HepG2 (cell line): Measurements from ENCODE around the gene CREBBP. TPM values are rescaled to one million over a fixed set of nuclear protein-coding genes. Genes with fewer than 3 reads are reported as not detected.
A peak's percentile ranks its signal among the peaks of the same experiment; 100 is the strongest.

Experiments used
- ATAC-seq: fragments of 200-7000 bp; cut with Tn5 transposase; 3 replicates; pipeline ENCODE4 v1.9.1; 2020; ENCODE audit warnings: mild to moderate bottlenecking, moderate library complexity
- BruUV-seq: library from RNA; stranded (reverse); fragments of 400-500 nt; replicated peaks from 2 replicates; lab custom pipeline; 2021; lab: Mats Ljungman, UMichigan
- CTCF ChIA-PET: fragments of 300-600 bp; formaldehyde crosslinking; extraction: SDS; loops from one replicate; lab custom pipeline; 2021; ENCODE audit warnings: low total read pairs, inconsistent platforms, low intra/inter-chr PET ratio; lab: Yijun Ruan, JAX
- POLR2A ChIA-PET: fragments of 350-600 bp; sonication (Branson Sonifier 250); formaldehyde crosslinking; loops from one replicate; lab custom pipeline; 2020; ENCODE audit warnings: antibody characterized with exemption, inconsistent platforms; lab: Yijun Ruan, JAX
- DNase-seq: peaks from one replicate; pipeline ENCODE4 v3.0.0-alpha.2; 2015; ENCODE audit warnings: low spot score
- FAIRE-seq: peaks from 3 replicates; lab custom pipeline; 2011; peaks lifted over from hg19 to GRCh38; lab: Jason Lieb, UNC
- H2AFZ ChIP-seq: one replicate; pipeline ENCODE4 v1.6.1; 2011; ENCODE audit warnings: low read length, inconsistent platforms
- H3K27ac ChIP-seq: fragments of 300-600 bp; 3 replicates; pipeline ENCODE4 v1.8.0; 2011; ENCODE audit warnings: mixed run types, mild to moderate bottlenecking, mixed read lengths, low read length, inconsistent platforms; ENCODE audit not compliant: insufficient read depth; ENCODE audit errors: extremely low read length
- H3K27me3 ChIP-seq, 2 experiments: fragments of 200-600 bp in 1 of 2; 2 replicates in 1 of 2; 3 replicates in 1 of 2; pipeline versions ENCODE4 v1.6.0 to v1.8.0; 2011; ENCODE audit warnings: low read length in 2 of 2, mild to moderate bottlenecking in 2 of 2, moderate library complexity in 2 of 2, inconsistent platforms in 1 of 2; ENCODE audit not compliant: insufficient read depth in 2 of 2, control insufficient read depth in 1 of 2
- H3K36me3 ChIP-seq, 2 experiments: fragments of 200-600 bp in 1 of 2; replicated peaks in 1 of 2; 2 replicates in 1 of 2; 3 replicates in 1 of 2; pipeline versions ENCODE4 v1.5.1 to v1.8.0; 2011; ENCODE audit warnings: low read length in 2 of 2, inconsistent platforms in 1 of 2; ENCODE audit not compliant: insufficient read depth in 2 of 2, control insufficient read depth in 1 of 2
- H3K4me1 ChIP-seq: 2 replicates; pipeline ENCODE4 v1.5.1; 2012; ENCODE audit warnings: low read length, inconsistent platforms; ENCODE audit not compliant: insufficient read depth
- H3K4me2 ChIP-seq: 2 replicates; pipeline ENCODE4 v1.6.0; 2011; ENCODE audit warnings: low read depth, low read length, inconsistent platforms
- H3K4me3 ChIP-seq, 3 experiments: fragments of 200-600 bp in 1 of 3; sonication (generic), shearing (Covaris generic) in 1 of 3; replicated peaks in 1 of 3; 2 replicates each; pipeline ENCODE4 v1.5.1; 2011 to 2016; ENCODE audit warnings: low read length in 3 of 3, inconsistent platforms in 2 of 3, low read depth in 2 of 3, mild to moderate bottlenecking in 2 of 3, control low read depth in 1 of 3, mixed read lengths in 1 of 3; ENCODE audit not compliant: insufficient read depth in 1 of 3
- H3K79me2 ChIP-seq: one replicate; pipeline ENCODE4 v1.6.1; 2011; ENCODE audit warnings: low read length, inconsistent platforms; ENCODE audit not compliant: insufficient read depth
- H3K9ac ChIP-seq: 2 replicates; pipeline ENCODE4 v1.6.0; 2011; ENCODE audit warnings: mild to moderate bottlenecking, low read depth, low read length, inconsistent platforms; ENCODE audit not compliant: insufficient read depth
- H3K9me3 ChIP-seq: 2 replicates; pipeline ENCODE4 v1.5.1; 2012; ENCODE audit warnings: mild to moderate bottlenecking, low read length
- H4K20me1 ChIP-seq: 2 replicates; pipeline ENCODE4 v1.6.0; 2011; ENCODE audit warnings: inconsistent platforms, mild to moderate bottlenecking, low read length, moderate library complexity; ENCODE audit not compliant: insufficient read depth
- ATF7-NPFF ChIP-seq: sonication (generic); formaldehyde crosslinking; IDR thresholded peaks from 2 replicates; pipeline ENCODE4 v1.8.1; 2023; ENCODE audit warnings: mild to moderate bottlenecking, low read depth, missing genetic modification reagents, moderate library complexity
- JUNB ChIP-seq: sonication (generic); formaldehyde crosslinking; IDR thresholded peaks from 2 replicates; pipeline ENCODE4 v1.8.0; 2022; ENCODE audit warnings: missing genetic modification reagents, mild to moderate bottlenecking, borderline replicate concordance
- KLF15 ChIP-seq: sonication (generic); formaldehyde crosslinking; IDR thresholded peaks from 2 replicates; pipeline ENCODE4 v1.8.1; 2023; ENCODE audit warnings: borderline replicate concordance, mild to moderate bottlenecking, inconsistent platforms, missing genetic modification reagents, mixed read lengths
- MXD1 ChIP-seq: sonication (generic); formaldehyde crosslinking; IDR thresholded peaks from 2 replicates; pipeline ENCODE4 v1.4.0; 2020; ENCODE audit warnings: mild to moderate bottlenecking, missing genetic modification reagents
- RFX1 ChIP-seq: fragments of 450-650 bp; IDR thresholded peaks from 2 replicates; pipeline ENCODE4 v1.6.1; 2017
- SOX6 ChIP-seq, 2 experiments: fragments of 450-650 bp in 1 of 2; sonication (generic) in 1 of 2; formaldehyde crosslinking in 1 of 2; IDR thresholded peaks; 2 replicates each; pipeline versions ENCODE4 v1.4.0 to v1.6.1; 2017 to 2020; ENCODE audit warnings: antibody characterized with exemption in 1 of 2, mild to moderate bottlenecking in 1 of 2, missing genetic modification reagents in 1 of 2
- TARDBP ChIP-seq: sonication (generic); formaldehyde crosslinking; IDR thresholded peaks from 2 replicates; pipeline ENCODE4 v1.8.0; 2022; ENCODE audit warnings: mild to moderate bottlenecking, missing genetic modification reagents
- TCF12 ChIP-seq, 2 experiments: fragments of 450-650 bp in 1 of 2; sonication (generic) in 1 of 2; formaldehyde crosslinking in 1 of 2; IDR thresholded peaks; 2 replicates each; pipeline versions ENCODE4 v1.6.1 to v1.8.0; 2017 to 2022; ENCODE audit warnings: antibody characterized with exemption in 1 of 2, mild to moderate bottlenecking in 1 of 2, missing genetic modification reagents in 1 of 2, moderate library complexity in 1 of 2
- ZNF225 ChIP-seq: sonication (generic); formaldehyde crosslinking; IDR thresholded peaks from 2 replicates; pipeline ENCODE4 v1.4.0; 2020; ENCODE audit warnings: mild to moderate bottlenecking, missing genetic modification reagents
- ZNF672 ChIP-seq: sonication (generic); formaldehyde crosslinking; IDR thresholded peaks from 2 replicates; pipeline ENCODE4 v1.8.1; 2022; ENCODE audit warnings: missing genetic modification reagents
- ZNF687 ChIP-seq: sonication (generic); formaldehyde crosslinking; IDR thresholded peaks from 2 replicates; pipeline ENCODE4 v1.5.1; 2020; ENCODE audit warnings: mild to moderate bottlenecking, missing genetic modification reagents, moderate library complexity
- WGBS: methylation state at CpG from one replicate; pipeline ENCODE4 v1.1.6; 2017; ENCODE audit warnings: low lambda C conversion rate; 5-methylcytosine and 5-hydroxymethylcytosine counted together
- in situ Hi-C: cut with HindIII; loops from 2 replicates; pipeline ENCODE4 v1.10.0; 2017; ENCODE audit warnings: low pct_unique_long_range_greater_than_20kb; ENCODE audit not compliant: extremely low pct_ligation_motif_present
- intact Hi-C: fragments of 100-400 bp; cut with micrococcal nuclease; formaldehyde crosslinking; loops from one replicate; pipeline ENCODE4 v1.10.0; 2022; ENCODE audit not compliant: unreplicated experiment
- polyA plus RNA-seq, 8 experiments: library from polyadenylated mRNA; depleted of rRNA in 3 of 8; stranded (reverse) in 7 of 8; unstranded in 1 of 8; fragments of >200 nt; fragmentation: Illumina TruSeq in 4 of 8; extraction: Trizol in 4 of 8; gene quantifications; 2 replicates each; pipeline versions ENCODE4 v1.2.1 to v1.2.3, GENCODE V29; 2011 to 2016; ENCODE audit warnings: low read depth in 4 of 8, missing spikeins in 1 of 8, mixed read lengths in 1 of 8; ENCODE audit not compliant: insufficient read depth in 1 of 8
- total RNA-seq, 5 experiments: library from RNA; depleted of rRNA; stranded (reverse); fragments of >200 nt; fragmentation: Illumina TruSeq; extraction: Trizol; gene quantifications; 2 replicates each; pipeline ENCODE4 v1.2.3, GENCODE V29; 2016; ENCODE audit warnings: low read depth in 1 of 5

CREBBP gene
- total and polyA plus RNA-seq, 2 of the 13 experiments (the other 11 are each of a cell fraction or from before 2014, with no cell fraction given): 5.3 to 10.4 TPM

- TF ChIP-seq RFX1 (peak; percentile 21; the same call in 1 of the 2 replicates), TARDBP (CRISPR knock-in tag) (no peak), KLF15 (CRISPR knock-in tag) (no peak)
- Histone ChIP-seq H3K9ac (no peak overlapping the region), H4K20me1 (no peaks in the 10 kb centered on the region), H3K27ac (no peak overlapping the region), H3K36me3 (no peaks in the 10 kb centered on the region), H3K4me3 (no peak overlapping the region), H3K9me3 (no peaks in the 10 kb centered on the region), H3K4me2 (no peak overlapping the region), H3K79me2 (no peaks in the 10 kb centered on the region), H2AFZ (no peak overlapping the region), H3K27me3 (peaks cover 2 to 7% of the 10 kb centered on the region in 2 experiments; a peak in 3 of 5 replicates), H3K4me1 (peaks cover 7% of the 10 kb centered on the region; the same call in 1 of the 2 replicates)
- ATAC-seq (no peak), DNase-seq (no peak), FAIRE-seq (no peak)
- in situ Hi-C loops (no loop called here), intact Hi-C loops (loop anchor here (2.0 kb wide), 1 partner anchor 219 kb away; no protein-coding TSS in a partner anchor)
- no TSS peak for BruUV-seq
- ChIA-PET POLR2A (no interaction called here), CTCF (interaction anchor here (1.4 kb wide), 1 partner anchor 219 kb away, joined by 7 read pairs; no protein-coding TSS in a partner anchor)
- WGBS: 44% methylated on average over 16 of the region's 18 CpGs
Measured at GRCh38 chr16:3909791-3910583, 29.5 kb upstream of the CREBBP start.

- peak; percentile 66 for DNase-seq
- Histone ChIP-seq H3K4me3 (no peak overlapping the region), H2AFZ (no peak overlapping the region), H3K27ac (no peak overlapping the region), H3K36me3 (no peaks in the 10 kb centered on the region), H3K9me3 (no peaks in the 10 kb centered on the region), H3K4me2 (peak overlapping the region; percentile 27; the same call in 1 of the 2 replicates), H4K20me1 (no peaks in the 10 kb centered on the region), H3K79me2 (no peaks in the 10 kb centered on the region), H3K9ac (no peak overlapping the region), H3K4me1 (peaks cover 7% of the 10 kb centered on the region; the same call in 1 of the 2 replicates), H3K27me3 (peaks cover 2 to 3% of the 10 kb centered on the region in 2 experiments; a peak in 3 of 5 replicates)
- 43% methylated on average over 5 of the region's 17 CpGs for WGBS
- ATAC-seq: peak; percentile 68
- ChIA-PET CTCF (interaction anchor here (1.4 kb wide), 1 partner anchor 218 kb away, joined by 7 read pairs; no protein-coding TSS in a partner anchor), POLR2A (no interaction called here)
- BruUV-seq: no TSS peak
- FAIRE-seq: no peak
- intact Hi-C loops (loop anchor here (2.0 kb wide), 1 partner anchor 218 kb away; no protein-coding TSS in a partner anchor), in situ Hi-C loops (no loop called here)
- TF ChIP-seq ZNF672 (CRISPR knock-in tag) (no peak), TCF12 (IDR thresholded peaks at IDR 0.05) (no peak), TCF12 (CRISPR knock-in tag; IDR thresholded peaks at IDR 0.05) (no peak), SOX6 (IDR thresholded peaks at IDR 0.05) (no peak), SOX6 (CRISPR knock-in tag; IDR thresholded peaks at IDR 0.05) (0 out of 2 replicates have a peak, but pooled peaks have one; percentile 22), ATF7-NPFF (CRISPR knock-in tag) (no peak), ZNF687 (CRISPR knock-in tag) (peak; percentile 13; the same call in 1 of the 2 replicates), MXD1 (CRISPR knock-in tag) (no peak), ZNF225 (CRISPR knock-in tag) (no peak), JUNB (CRISPR knock-in tag) (no peak)
Measured at GRCh38 chr16:3908951-3909437, 28.5 kb upstream of the CREBBP start.
